Raji (cell line): Measurements from ENCODE around the gene ROCK1.

Experiments used
- POLR2A ChIP-seq: IDR thresholded peaks from 2 replicates; pipeline ENCODE4 v1.6.1; 2011; ENCODE audit warnings: low read depth, low read length, control low read depth; ENCODE audit not compliant: insufficient read depth

The ROCK1 gene

GRCh38 chr18:20997371-20997770 lies 114.2 kb downstream of the ROCK1 start:
- no peak for TF ChIP-seq POLR2A

- no peak for TF ChIP-seq POLR2A
These were observed 115.2 kb downstream of the ROCK1 start for GRCh38 chr18:20996418-20996817.

- no peak for TF ChIP-seq POLR2A
These were observed 122.9 kb downstream of the ROCK1 start for GRCh38 chr18:20988726-20989125.

GRCh38 chr18:20975077-20975476 lies 136.5 kb downstream of the ROCK1 start:
- TF ChIP-seq POLR2A, result no peak

- no peak for TF ChIP-seq POLR2A
These were observed 139.7 kb downstream of the ROCK1 start for GRCh38 chr18:20971886-20972267.

- no peak for TF ChIP-seq POLR2A
These were observed 144.8 kb downstream of the ROCK1 start for GRCh38 chr18:20966795-20967194.

- no peak for TF ChIP-seq POLR2A
These were observed 148.6 kb downstream of the ROCK1 start for GRCh38 chr18:20963027-20963426.

- TF ChIP-seq POLR2A, result no peak
These were observed 150.9 kb downstream of the ROCK1 start for GRCh38 chr18:20960735-20961134.
